Measurements from ENCODE around the gene TMOD1. TPM values are rescaled to one million over a fixed set of nuclear protein-coding genes. Genes with fewer than 3 reads are reported as not detected.

The TMOD1 gene
- total and polyA plus RNA-seq, 2 of the 13 experiments (the other 11 are each of a cell fraction or from before 2014, with no cell fraction given): 0.04 to 0.07 TPM

GRCh38 chr9:97636903-97637302, 135.4 kb downstream of the TMOD1 start:
- Histone ChIP-seq H3K9ac (ENCODE audit: insufficient read depth, low read depth, low read length) (0 out of 2 replicates have a peak overlapping the region, but pooled peaks have one; percentile 31), H3K9me3 (ENCODE audit: low read length) (no peaks in the 10 kb centered on the region), H3K27ac (ENCODE audit: extremely low read length, insufficient read depth, low read length) (no peak overlapping the region), H3K36me3 (replicated peaks in 1 of 2; ENCODE audit: control insufficient read depth in 1 of 2, insufficient read depth in 2 of 2, low read length in 2 of 2) (peaks cover 0 to 5% of the 10 kb centered on the region in 2 experiments; a peak in 3 of 5 replicates), H2AFZ (ENCODE audit: low read length) (no peak overlapping the region), H3K4me1 (ENCODE audit: insufficient read depth, low read length) (peaks cover 45% of the 10 kb centered on the region), H3K4me2 (ENCODE audit: low read depth, low read length) (peak overlapping the region; percentile 47), H3K4me3 (replicated peaks in 1 of 3; ENCODE audit: insufficient read depth in 1 of 3, low read depth in 2 of 3, low read length in 3 of 3) (peak overlapping the region in 1 of 3 experiments; percentile 13; a peak in 1 of 6 replicates), H3K79me2 (ENCODE audit: insufficient read depth, low read length) (peaks cover 77% of the 10 kb centered on the region), H4K20me1 (ENCODE audit: insufficient read depth, low read length) (peaks cover 8% of the 10 kb centered on the region), H3K27me3 (ENCODE audit: control insufficient read depth in 1 of 2, insufficient read depth in 2 of 2, low read length in 2 of 2) (peaks cover 0 to 8% of the 10 kb centered on the region in 2 experiments; a peak in 1 of 5 replicates)
- no peak for TF ChIP-seq ZNF335 (CRISPR knock-in tag; IDR thresholded peaks at IDR 0.05)
- no peak for TF ChIP-seq KLF15 (CRISPR knock-in tag; IDR thresholded peaks at IDR 0.05; ENCODE audit: borderline replicate concordance)
- TF ChIP-seq E2F1 (CRISPR knock-in tag; IDR thresholded peaks at IDR 0.05): no peak
- TF ChIP-seq ATF7-NPFF (CRISPR knock-in tag; IDR thresholded peaks at IDR 0.05; ENCODE audit: low read depth): no peak
- no peak for TF ChIP-seq KDM1A (CRISPR knock-in tag; IDR thresholded peaks at IDR 0.05)
- TF ChIP-seq SMARCC2 (IDR thresholded peaks at IDR 0.05): no peak
- no peak for TF ChIP-seq ZNF234 (CRISPR knock-in tag; conservative IDR thresholded peaks at IDR 0.05)
- no peak for TF ChIP-seq ZNF18 (CRISPR knock-in tag; IDR thresholded peaks at IDR 0.05; ENCODE audit: insufficient replicate concordance)
- TF ChIP-seq JUN (CRISPR knock-in tag; IDR thresholded peaks at IDR 0.05): no peak
- no peak for TF ChIP-seq FOXO1 (CRISPR knock-in tag; IDR thresholded peaks at IDR 0.05)
- no peak for TF ChIP-seq ZNF597 (CRISPR knock-in tag; IDR thresholded peaks at IDR 0.05)
- TF ChIP-seq ZNF460 (CRISPR knock-in tag; IDR thresholded peaks at IDR 0.05; ENCODE audit: borderline replicate concordance): no peak
- no peak for TF ChIP-seq ZNF574 (CRISPR knock-in tag; IDR thresholded peaks at IDR 0.05)
- TF ChIP-seq AGO1 (IDR thresholded peaks at IDR 0.05; ENCODE audit: low read depth, low read length, poor library complexity, severe bottlenecking): no peak
- no peak for TF ChIP-seq DNMT1 (CRISPR knock-in tag; IDR thresholded peaks at IDR 0.05)
- TF ChIP-seq ZNF225 (CRISPR knock-in tag; IDR thresholded peaks at IDR 0.05): no peak
- no peak for TF ChIP-seq ZNF605 (CRISPR knock-in tag; IDR thresholded peaks at IDR 0.05)
- CTCF ChIA-PET (ENCODE audit: low intra/inter-chr PET ratio, low total read pairs): no interaction called here
- no peak for FAIRE-seq
- 92% methylated on average over 3 of the region's 3 CpGs for WGBS (ENCODE audit: low lambda C conversion rate)
- in situ Hi-C loops (cut with HindIII; ENCODE audit: extremely low pct_ligation_motif_present, low pct_unique_long_range_greater_than_20kb) (no loop called here), intact Hi-C loops (cut with micrococcal nuclease; ENCODE audit: unreplicated experiment) (loop anchor here (10.0 kb wide), 1 partner anchor 348 kb away; the partner anchor contains the start of gene ANP32B)
- BruUV-seq (replicated peaks): no TSS peak
- ATAC-seq: no peak
- POLR2A ChIA-PET: interaction anchor here (0.6 kb wide), 1 partner anchor 618 kb away, joined by 3 read pairs; the partner anchor contains the start of gene TBC1D2
- DNase-seq (ENCODE audit: low spot score): no peak
